ENCODE measurements around the gene B3GNT4.

The B3GNT4 gene

DNA sequence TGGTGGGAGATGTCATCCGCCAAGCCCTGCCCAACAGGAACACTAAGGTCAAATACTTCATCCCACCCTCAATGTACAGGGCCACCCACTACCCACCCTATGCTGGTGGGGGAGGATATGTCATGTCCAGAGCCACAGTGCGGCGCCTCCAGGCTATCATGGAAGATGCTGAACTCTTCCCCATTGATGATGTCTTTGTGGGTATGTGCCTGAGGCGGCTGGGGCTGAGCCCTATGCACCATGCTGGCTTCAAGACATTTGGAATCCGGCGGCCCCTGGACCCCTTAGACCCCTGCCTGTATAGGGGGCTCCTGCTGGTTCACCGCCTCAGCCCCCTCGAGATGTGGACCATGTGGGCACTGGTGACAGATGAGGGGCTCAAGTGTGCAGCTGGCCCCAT lies 3.5 kb downstream of the B3GNT4 start:
- TF ChIP-seq FOXM1 (IDR thresholded peaks at IDR 0.05; ENCODE audit: borderline replicate concordance, low read depth) (no peak), NFIC (IDR thresholded peaks at IDR 0.05) (no peak), CEBPB (IDR thresholded peaks at IDR 0.05) (no peak), ZBTB7A (IDR thresholded peaks at IDR 0.05; ENCODE audit: low read depth) (no peak), TAF1 (IDR thresholded peaks at IDR 0.05; ENCODE audit: low read depth) (no peak), CREB1 (IDR thresholded peaks at IDR 0.05; ENCODE audit: low read depth) (no peak), TCF12 (IDR thresholded peaks at IDR 0.05; ENCODE audit: low read depth) (no peak), EGR1 (IDR thresholded peaks at IDR 0.05) (no peak), YY1 (IDR thresholded peaks at IDR 0.05; ENCODE audit: low read depth) (no peak), REST (IDR thresholded peaks at IDR 0.05; ENCODE audit: low read depth) (no peak), EP300 (IDR thresholded peaks at IDR 0.05; ENCODE audit: borderline replicate concordance) (no peak), RAD21 (IDR thresholded peaks at IDR 0.05; ENCODE audit: low read depth) (no peak), TEAD4 (IDR thresholded peaks at IDR 0.05) (no peak)
- TF ChIP-seq, protein P1, sequence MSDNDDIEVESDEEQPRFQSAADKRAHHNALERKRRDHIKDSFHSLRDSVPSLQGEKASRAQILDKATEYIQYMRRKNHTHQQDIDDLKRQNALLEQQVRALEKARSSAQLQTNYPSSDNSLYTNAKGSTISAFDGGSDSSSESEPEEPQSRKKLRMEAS (IDR thresholded peaks at IDR 0.05), result no peak
- TF ChIP-seq, protein P2, sequence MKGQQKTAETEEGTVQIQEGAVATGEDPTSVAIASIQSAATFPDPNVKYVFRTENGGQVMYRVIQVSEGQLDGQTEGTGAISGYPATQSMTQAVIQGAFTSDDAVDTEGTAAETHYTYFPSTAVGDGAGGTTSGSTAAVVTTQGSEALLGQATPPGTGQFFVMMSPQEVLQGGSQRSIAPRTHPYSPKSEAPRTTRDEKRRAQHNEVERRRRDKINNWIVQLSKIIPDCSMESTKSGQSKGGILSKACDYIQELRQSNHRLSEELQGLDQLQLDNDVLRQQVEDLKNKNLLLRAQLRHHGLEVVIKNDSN (IDR thresholded peaks at IDR 0.05), result no peak

GRCh38 chr12:122207391-122207790 lies 3.9 kb downstream of the B3GNT4 start:
- TF ChIP-seq EP300 (IDR thresholded peaks at IDR 0.05; ENCODE audit: borderline replicate concordance), result no peak
- TF ChIP-seq TAF1 (IDR thresholded peaks at IDR 0.05; ENCODE audit: low read depth), result no peak
- TF ChIP-seq, protein P1 (IDR thresholded peaks at IDR 0.05), result no peak
- TF ChIP-seq, protein P2 (IDR thresholded peaks at IDR 0.05), result no peak
- no peak for TF ChIP-seq TCF12 (IDR thresholded peaks at IDR 0.05; ENCODE audit: low read depth)
- TF ChIP-seq NFIC (IDR thresholded peaks at IDR 0.05), result no peak
- TF ChIP-seq YY1 (IDR thresholded peaks at IDR 0.05; ENCODE audit: low read depth), result no peak
- TF ChIP-seq CEBPB (IDR thresholded peaks at IDR 0.05), result no peak
- no peak for TF ChIP-seq REST (IDR thresholded peaks at IDR 0.05; ENCODE audit: low read depth)
- TF ChIP-seq EGR1 (IDR thresholded peaks at IDR 0.05), result no peak
- TF ChIP-seq RAD21 (IDR thresholded peaks at IDR 0.05; ENCODE audit: low read depth), result no peak
- no peak for TF ChIP-seq TEAD4 (IDR thresholded peaks at IDR 0.05)
- no peak for TF ChIP-seq ZBTB7A (IDR thresholded peaks at IDR 0.05; ENCODE audit: low read depth)
- TF ChIP-seq FOXM1 (IDR thresholded peaks at IDR 0.05; ENCODE audit: borderline replicate concordance, low read depth), result no peak
- no peak for TF ChIP-seq CREB1 (IDR thresholded peaks at IDR 0.05; ENCODE audit: low read depth)

DNA sequence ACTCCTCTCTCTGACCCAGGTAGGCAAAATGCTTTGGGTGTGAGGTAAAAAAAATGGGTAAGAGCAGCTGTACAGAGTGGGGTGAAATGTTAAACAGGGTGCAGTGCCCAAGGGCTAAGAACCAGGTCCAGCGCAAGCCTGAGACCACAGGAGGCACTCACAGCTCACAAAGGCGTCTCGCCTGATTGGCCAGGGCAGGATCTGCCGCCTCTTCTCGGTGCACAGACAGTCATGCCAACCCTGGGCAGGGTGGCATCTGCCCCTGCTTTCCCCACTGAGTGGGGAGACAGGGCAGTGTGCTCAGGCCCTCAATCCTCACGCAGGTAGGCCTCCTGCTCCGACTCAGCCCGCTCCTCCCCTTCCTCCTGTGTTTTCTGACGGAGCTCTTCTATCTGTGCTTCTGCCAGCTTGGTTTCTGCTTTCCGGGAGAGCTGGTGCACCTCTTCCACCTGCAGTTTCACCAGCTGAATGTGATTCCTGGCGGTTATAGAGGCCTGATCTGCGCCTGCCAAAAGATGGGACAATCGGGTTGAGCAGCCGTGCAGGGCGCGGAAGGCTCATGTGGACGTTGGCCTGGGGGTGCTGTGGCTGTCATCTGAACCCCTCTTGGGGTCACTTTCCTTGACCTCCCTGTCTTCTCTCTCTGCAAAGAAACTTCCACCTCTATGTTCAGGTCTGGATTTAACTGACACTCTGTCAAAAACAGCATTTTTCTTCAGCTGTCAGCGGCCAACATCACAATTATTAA lies 4.7 kb downstream of the B3GNT4 start:
- TF ChIP-seq FOXM1 (IDR thresholded peaks at IDR 0.05; ENCODE audit: borderline replicate concordance, low read depth), result no peak
- no peak for TF ChIP-seq TEAD4 (IDR thresholded peaks at IDR 0.05)
- no peak for TF ChIP-seq TCF12 (IDR thresholded peaks at IDR 0.05; ENCODE audit: low read depth)

- TF ChIP-seq TCF12 (IDR thresholded peaks at IDR 0.05; ENCODE audit: low read depth), result no peak
- TF ChIP-seq CEBPB (IDR thresholded peaks at IDR 0.05), result no peak
- no peak for TF ChIP-seq ZBTB7A (IDR thresholded peaks at IDR 0.05; ENCODE audit: low read depth)
- TF ChIP-seq TAF1 (IDR thresholded peaks at IDR 0.05; ENCODE audit: low read depth), result no peak
- TF ChIP-seq FOXM1 (IDR thresholded peaks at IDR 0.05; ENCODE audit: borderline replicate concordance, low read depth), result no peak
- TF ChIP-seq, protein P2 (IDR thresholded peaks at IDR 0.05), result no peak
- TF ChIP-seq YY1 (IDR thresholded peaks at IDR 0.05; ENCODE audit: low read depth), result no peak
- no peak for TF ChIP-seq CREB1 (IDR thresholded peaks at IDR 0.05; ENCODE audit: low read depth)
- TF ChIP-seq NFIC (IDR thresholded peaks at IDR 0.05), result no peak
- no peak for TF ChIP-seq EP300 (IDR thresholded peaks at IDR 0.05; ENCODE audit: borderline replicate concordance)
- TF ChIP-seq EGR1 (IDR thresholded peaks at IDR 0.05), result no peak
- TF ChIP-seq TEAD4 (IDR thresholded peaks at IDR 0.05), result no peak
- no peak for TF ChIP-seq RAD21 (IDR thresholded peaks at IDR 0.05; ENCODE audit: low read depth)
- no peak for TF ChIP-seq REST (IDR thresholded peaks at IDR 0.05; ENCODE audit: low read depth)
- TF ChIP-seq, protein P1 (IDR thresholded peaks at IDR 0.05), result no peak
Measured at GRCh38 chr12:122215771-122216170, 12.3 kb downstream of the B3GNT4 start.
